Kidney tubule cell (primary cell): ENCODE results near the gene MBOAT7.
"Not testable (repeated sequence)": the region's sequence is repeated elsewhere in the genome, so short reads cannot be mapped to it uniquely, and the experiment has no call there.

Source experiments
- DNase-seq: peaks from one replicate; pipeline ENCODE4 v3.0.0-alpha.2; 2018; ENCODE audit warnings: low spot score

The MBOAT7 gene

DNA sequence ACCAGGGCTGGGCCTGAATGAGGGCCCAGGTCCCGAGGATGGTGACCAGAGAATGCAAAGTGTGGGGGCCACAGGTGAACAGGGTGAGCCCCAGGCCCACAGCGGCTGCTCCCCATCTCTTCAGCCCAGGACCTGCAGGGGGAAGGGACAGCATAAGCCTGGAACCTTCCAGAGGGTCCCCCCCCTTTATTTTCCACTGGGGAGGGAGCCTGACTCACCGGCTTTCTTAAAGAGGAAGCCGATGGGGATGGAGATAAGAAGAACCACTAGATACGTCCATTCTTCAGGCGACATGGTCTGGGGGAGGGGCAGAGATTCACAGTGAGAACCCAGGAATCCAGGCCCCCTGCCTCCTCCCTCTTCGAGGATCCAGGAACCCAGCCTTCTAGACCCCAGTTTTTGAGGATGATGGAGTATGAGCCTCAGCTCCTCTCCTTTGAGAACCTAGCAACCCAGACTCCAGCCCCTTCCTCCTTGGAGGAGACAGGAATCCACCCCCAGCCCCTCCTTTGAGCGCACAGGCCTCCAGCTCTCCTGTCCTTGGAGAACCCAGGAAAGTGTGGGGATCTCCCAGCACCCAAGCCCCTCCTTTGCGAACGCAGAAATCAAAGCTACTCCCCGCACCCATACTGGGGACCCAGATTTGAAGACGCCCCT is 1.0 kb downstream of the MBOAT7 start:
- peak; percentile 39 for DNase-seq

DNA sequence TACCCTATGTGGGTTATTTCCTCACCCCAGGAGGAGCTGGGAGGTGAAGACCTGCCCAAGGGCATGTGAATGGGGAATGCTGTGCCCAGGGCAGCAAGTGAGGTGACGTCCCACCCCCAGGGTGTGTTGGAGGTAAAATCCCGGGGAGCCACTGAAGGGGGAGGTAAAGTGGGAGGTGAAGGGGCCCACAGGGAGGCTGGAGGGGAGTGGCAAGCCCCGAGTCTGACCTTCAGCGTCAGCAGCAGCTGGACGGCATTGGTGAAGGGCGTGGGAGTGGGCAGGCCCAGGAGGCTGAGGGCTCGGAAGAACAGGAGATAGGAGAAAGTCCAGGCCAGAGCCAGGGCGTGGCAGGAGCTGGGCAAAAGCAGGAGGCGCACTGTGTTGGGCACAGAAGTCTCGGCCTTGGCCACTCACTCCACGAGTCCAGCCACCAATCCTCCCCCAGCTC is 2.4 kb downstream of the MBOAT7 start:
- DNase-seq: no peak

DNA sequence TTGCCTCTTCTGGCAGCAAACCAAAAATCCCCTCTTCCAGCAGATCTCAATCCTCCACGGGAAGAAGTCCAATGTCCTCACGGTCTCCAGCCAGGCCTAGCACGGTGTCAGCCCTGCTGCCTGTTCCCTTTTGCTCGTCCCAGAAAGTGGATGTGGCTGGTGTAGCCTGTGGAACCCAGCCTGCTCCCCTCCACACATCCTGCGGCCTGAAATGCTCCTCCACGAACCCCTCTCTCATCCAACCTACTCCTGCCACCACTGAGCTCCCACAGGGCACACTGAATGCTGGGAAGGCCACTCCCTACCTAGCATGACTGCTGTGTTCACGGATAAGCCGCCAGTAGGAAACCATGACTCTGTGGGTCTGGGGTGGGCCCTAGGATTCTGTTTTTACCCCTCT is 3.0 kb downstream of the MBOAT7 start:
- DNase-seq: no peak

DNA sequence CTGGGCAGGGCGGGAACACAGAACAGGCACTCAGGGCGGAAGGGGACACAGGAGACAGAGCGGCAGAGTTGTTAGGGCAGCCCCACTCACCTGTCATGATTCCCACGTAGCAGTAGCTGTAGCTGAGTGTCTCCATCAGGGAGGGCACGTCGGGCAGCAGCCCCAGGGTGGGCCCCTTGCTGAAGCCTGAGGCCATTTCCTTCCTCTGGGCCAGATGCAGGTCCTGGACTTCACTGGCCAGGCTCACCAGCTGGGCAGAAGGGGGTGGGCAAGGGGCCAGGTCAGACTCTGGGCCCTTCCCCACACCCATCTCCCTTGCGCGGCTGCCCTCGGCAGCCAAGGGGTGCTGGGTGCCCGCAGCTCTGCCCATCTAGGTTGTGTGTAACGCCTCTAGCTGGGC is 5.9 kb downstream of the MBOAT7 start:
- no peak for DNase-seq

DNA sequence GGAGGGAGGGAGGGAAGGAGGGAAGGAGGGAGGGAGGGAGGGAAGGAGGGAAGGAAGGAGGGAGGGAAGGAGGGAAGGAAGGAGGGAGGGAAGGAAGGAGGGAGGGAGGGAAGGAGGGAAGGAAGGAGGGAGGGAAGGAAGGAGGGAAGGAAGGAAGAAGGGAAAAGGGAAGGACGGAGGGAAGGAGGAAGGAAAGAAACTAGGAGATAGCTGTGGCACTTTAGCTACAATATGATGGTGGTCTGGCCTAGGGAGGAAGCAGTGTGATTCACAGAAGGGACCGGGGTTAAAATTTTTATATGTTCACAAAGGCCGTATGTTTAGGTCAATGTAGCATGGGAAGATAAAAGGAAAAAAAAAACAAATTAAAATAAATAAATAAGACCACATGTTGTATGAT is 7.5 kb downstream of the MBOAT7 start:
- not testable (repeated sequence) for DNase-seq

DNA sequence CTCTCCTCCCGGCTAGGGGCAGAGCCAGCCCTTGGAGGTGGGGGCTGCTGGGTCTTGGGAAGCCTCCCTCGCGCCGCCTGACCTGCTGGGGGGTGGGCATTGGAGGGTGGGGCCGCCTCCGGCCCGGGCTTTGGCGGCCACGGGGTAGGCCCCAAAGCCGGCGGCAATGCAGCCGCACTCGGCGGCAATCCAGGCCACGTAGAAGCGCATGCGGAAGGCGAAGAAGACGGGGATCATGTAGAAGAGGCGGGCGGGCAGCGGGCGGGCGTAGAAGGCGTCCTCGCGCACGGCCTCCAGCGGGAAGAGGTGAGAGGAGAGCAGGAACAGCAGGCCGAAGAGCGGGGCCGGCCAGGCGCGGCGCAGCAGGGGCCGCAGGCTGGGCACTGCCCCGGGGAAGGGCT is 8.7 kb downstream of the MBOAT7 start:
- no peak for DNase-seq

DNA sequence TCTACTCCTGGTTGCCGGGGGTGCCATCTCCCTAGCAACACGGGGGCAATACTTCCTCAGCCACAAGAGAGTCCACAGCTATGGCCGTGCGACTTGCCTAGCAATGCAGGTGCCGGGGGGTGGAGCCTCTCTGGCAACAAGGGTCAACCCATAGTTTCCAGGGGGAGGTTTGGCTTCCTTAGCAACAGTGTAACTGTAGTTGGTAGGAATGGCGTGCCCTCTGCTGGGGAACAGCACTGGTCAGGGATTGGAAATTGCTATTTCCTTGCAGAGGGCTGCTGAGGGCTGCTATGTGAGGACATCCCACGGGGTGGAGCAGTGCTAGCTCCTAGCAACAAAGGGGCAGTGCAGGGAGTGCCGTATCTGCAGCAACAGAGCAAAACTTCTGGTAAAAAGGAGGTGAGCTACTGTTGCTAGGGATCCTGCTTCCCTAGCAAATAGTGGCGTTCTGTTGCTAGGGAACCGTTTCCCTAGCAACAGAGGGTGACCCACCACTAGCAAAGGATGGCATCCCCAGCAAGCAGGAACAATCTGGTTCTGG is 9.4 kb downstream of the MBOAT7 start:
- DNase-seq: peak; percentile 65

DNA sequence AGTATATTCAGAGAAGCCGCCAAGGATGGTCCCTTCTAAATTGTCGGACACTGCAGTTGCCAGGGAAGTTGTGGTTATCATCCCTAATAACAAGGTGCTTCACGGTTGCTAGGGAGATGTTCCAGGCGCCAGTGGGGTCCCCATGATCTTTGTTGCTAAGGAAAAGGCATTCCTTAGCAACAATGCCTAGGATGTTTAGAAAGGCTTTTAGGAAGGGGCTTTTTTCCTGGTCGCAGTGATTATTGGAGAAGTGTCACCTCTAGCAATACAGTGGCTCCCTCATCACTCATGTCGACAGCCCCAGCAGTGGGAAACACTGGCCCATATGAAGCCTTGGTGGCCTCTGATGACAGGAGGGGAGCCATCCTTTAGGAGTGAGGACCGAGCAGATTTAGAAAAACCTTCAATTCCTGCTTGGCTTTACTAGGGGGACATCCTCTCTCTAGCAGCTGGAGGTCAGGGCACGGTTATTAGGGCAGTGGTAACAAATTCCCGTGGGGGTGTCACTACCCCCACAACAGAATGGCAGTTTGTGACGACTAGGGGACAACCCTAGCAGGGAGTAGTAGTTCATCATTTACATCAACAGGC is 10.0 kb downstream of the MBOAT7 start:
- DNase-seq: no peak

DNA sequence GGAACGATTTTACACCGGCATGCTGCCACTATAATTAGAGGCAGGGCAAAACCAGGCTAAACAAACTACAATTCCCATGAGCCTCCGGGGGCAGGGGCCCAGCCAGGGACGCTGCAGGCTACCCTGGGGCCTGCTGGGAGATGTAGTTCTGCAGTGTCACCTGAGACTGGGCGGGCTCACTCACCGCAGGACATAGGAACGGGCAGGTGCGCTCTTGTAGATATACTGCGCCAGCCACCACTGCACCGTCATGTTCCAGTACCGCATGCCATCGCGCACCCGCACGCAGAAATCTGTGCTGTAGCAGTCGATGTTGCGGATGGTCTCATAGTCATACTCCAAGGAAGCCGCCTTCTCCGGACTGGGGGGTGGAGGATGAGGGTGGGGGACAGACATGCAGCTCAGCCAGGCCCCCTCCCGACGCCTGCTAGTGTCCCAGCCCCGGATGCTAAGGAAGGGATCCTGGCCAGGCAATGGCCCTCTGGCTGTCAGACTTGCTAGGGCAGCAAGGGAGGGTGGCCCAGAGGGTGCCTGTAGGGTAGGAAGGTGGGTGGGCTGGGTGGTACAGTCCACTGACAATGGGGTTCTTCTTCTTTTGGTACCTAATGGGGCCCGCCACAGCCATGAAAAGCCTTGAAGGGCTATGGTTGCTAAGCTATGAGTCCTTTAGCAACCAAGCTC is 10.7 kb downstream of the MBOAT7 start:
- no peak for DNase-seq

DNA sequence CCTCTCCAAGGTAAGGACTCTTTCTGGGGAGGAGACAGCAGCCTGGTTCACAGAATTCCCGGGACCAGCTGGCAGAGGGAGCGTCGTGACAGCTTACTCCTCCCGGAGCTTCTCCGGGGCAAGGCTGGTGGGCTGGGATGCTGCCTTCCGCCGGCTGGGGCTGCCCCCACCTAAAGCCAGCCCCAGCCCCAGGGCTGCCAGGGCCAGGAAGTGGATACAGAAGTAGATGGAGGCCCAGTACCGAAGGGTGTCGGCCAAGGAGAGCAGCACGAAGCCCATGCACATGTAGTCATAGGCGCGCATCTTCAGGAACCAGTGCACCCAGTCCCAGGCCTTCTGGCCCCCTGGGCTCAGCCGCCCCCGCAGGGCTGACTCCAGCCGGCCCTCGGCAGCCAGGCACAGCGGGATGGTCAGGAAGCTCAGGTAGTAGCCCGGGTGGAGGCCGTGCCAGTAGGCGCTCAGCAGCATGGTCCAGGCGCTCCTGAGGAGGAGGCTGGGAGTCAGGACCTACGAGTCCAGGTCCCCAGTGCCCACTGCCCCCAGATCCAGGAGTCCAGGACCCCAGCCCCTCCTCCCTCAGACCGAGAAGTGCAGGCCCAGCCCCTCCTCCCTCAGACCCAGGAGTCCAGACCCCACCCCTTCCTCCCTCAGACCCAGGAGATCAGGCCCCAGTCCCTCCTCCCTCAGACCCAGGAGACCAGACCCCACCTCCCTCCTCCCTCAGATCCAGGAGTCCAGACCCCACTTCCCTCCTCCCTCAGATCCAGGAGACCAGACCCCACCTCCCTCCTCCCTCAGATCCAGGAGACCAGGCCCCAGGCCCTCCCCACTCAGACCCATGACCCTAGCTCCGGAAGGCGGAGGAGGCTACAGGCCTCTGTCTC is 15.2 kb downstream of the MBOAT7 start:
- no peak for DNase-seq

DNA sequence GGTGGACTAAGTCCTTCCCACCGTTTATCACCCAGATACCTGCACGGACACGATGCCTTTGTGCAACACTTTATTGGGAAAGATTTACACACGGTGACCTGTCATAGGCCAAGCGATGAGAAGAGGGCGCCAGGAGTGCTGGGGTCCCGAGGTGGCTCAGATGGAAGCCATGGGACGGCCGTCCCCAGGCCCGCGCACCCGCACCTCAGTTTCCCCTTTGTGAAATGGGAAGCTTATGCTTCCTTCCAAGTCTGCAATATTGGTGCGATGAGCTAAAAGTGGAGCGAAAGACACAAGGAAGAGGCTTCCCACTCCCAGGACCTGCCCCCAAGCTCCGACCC is 16.1 kb downstream of the MBOAT7 start:
- DNase-seq: no peak

DNA sequence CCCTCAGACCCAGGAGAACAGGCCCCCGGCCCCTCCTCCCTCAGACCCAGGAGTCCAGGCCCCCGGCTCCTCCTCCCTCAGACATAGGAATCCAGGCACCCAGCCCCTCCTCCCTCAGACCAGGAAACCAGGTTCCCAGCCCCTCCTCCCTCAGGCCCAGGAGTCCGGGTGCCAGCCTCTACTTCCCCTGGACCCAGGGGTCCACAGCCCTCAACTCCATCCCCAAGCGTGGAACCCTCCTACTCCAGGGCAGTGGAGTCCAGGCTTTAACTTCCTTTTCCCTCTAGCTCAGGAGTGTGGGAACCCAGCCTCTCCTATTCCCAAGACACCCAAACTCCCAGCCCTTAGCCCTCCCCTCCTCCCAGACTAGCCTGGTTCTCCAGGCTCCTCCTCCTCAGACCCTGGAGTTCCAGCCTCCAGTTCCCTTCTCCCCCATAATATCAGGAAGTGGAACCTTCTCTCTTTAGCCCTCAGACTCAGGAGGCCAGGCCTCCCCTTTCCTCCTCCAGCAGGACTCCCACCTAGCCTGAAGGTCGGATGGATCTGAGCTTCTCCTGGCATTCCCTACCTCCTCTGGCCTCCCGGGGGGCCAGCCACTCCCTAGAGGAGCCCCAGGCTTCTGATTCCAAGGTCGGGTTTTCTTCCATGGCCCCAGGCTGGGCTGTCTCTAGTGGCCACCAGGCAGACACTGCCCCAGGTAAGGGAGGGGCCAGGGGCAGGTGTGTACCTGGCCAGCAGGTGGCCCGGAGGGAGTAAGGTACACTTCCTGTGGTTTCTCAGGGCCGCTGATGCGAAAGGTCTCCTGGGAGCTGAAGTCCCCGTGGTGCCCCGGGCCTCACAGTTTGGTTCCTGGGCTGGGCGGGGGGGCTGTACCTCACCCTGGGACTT is 16.7 kb downstream of the MBOAT7 start, which contains the start of gene TMC4:
TSS of gene TMC4 (minus strand) at position 690 of the 888 bp plus-strand sequence. CDS start at position 647, 43 bp downstream.
- peak; percentile 84 for DNase-seq

DNA sequence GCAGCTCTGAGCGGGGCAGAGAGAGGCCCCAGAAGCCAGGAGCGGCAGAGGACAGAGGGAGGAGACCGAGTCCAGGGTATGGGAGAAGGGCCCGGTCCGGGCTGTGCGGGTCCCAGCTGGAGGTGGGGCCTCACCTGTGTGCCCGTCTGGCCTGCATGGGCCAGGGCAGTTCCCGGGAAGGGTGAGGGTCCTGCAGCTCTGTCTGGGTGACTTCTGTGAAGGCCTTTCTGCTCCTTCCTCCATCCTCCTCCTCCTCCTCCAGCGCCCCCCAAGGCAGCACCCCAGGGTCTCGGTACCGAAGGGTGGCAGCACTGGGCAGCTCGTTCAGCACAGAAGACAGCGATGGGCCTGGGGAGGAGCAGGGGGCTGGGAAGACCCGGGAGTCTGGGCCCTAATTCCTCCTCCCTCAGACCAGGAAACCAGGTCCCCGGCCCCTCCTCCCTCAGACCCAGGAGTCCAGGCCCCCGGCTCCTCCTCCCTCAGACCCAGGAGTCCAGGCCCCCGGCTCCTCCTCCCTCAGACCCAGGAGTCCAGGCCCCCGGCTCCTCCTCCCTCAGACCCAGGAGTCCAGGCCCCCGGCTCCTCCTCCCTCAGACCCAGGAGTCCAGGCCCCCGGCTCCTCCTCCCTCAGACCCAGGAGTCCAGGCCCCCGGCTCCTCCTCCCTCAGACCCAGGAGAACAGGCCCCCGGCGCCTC is 17.5 kb downstream of the MBOAT7 start:
- DNase-seq: not testable (repeated sequence)

DNA sequence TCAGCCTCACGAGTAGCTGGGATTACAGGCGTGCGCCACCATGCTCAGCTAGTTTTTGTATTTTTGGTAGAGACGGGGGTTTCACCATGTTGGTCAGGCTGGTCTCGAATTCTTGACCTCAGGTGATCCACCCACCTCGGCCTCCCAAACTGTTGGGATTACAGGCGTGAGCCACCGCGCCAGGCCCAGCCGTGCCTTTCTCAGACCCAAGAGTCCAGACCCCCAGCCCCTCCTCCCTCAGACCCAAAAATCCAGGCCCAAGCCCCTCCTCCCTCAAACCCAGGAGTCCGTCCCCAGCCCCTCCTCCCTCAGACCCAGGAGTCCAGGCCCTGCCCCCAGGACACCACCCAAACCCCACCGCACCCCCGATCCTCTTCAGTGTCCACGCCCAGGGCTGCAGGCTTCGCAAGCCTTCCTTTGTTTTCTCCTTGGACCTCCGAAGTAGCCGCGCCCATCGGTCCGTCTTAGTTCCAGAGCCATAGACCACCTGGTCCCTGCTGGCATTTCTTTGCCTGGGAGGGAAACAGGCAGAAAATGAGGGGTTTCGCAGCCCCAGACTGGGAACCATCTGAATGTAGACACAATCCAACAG is 20.1 kb downstream of the MBOAT7 start:
- no peak for DNase-seq

DNA sequence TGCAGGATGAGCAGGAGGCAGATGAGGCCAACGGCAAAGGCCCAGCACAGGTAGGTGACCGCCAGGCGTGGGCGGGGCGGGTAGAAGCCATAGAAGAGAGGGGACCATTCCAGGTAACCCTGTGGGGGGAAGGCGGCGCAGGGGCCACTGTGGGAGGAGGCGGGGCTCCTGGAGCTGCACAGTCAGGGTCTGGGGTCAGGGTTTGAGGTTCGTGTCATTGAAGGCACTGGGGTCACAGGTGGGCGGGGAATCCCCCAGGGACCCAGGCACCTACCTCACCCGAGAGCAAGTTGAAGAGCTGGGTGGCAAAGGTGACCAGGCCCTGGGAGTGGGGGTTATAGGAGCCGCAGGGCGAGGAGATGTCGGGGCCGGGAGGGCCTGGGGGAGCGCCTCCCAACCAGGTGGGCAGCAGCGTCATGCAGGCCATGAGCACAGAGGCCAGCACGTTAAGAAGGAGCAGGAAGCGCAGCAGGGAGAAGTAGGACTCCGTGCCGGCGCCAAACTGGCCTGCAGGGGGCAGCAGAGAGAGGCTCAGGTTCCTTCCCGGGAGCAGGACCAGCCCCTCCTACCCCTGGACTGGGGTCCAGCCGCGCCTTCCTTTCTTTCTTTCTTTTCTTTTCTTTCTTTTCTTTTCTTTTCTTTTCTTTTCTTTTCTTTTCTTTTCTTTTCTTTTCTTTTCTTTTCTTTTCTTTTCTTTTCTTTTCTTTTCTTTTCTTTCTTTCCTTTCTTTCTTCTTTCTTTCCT is 21.0 kb downstream of the MBOAT7 start:
- DNase-seq: peak; percentile 84

DNA sequence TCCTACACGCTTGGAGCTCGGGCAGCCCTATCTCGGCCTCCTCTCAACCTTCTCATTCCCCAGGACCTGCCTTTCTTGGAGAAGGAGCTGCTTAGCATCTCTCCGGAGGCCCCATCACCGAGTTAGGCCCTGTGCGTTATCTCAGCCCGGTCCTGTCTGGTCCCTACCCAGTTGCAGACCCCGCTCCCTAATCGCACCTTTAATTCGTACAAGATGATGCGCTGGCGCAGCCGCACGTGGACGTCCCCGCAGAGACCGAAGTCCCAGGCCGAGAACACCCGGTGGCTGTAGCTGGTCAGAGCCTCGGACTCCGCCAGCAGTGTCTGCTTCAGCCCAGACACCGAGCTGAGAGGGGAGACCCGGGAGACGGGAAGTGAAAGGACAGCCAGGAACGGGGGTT is 24.2 kb downstream of the MBOAT7 start:
- DNase-seq: no peak

DNA sequence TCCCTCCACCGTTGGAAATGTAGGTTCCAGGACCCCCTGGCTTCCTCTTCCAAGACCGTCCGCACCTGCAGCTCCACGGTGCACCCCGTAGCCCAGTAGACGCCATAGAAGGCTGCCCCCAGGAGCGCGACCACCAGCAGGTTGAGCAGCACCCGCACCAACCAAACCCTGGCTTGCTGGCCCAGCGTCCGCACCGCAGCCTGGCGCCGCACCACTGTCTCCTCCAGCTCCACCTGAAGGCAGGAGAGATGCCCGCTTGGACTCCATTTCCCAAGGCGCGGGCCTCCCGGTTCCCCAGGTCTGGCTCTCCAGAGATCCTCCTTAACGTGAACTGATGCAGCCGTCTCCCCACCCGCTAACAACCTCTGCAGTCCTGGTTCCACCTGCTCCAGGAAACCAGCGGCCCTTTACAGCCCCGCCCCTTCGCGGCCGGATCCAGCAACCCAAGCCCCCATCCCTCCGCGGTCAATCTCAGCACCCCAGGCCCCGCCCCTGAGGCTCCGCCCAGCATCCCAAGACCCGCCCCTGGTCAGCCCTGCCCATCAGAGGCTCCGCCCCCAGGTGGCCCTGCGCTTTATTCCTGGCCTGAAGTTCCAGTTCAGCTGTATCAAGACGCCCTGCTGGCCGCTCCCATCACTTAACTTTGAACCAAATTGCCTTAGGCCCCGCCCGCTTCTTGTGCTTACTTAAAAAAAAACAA is 24.9 kb downstream of the MBOAT7 start:
- DNase-seq: peak; percentile 56

DNA sequence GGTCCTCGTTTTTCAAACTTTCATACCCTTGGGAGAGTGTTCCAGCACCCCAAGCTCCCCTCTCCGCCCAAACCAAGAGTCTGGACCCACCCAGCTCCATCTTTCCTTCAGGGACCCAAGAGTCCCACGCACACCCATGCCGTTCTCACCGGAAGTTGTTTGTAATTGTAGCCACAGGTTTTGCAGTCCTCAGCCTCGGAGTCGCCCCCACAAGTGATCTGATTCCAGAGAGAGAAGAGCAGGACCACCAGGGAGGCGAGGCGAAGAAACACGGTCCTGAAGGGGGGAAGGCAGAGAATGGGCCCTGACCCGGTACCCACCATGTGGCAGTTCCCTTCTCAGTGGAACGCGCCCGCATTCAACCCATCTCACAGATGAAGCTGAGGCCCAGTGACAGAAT is 26.5 kb downstream of the MBOAT7 start:
- DNase-seq: no peak
